Ovary (tissue), 3 donors: ENCODE results near the gene FNIP2.

Experiments
- CTCF ChIP-seq, 3 donors: fragments of 450-650 bp in 2 of 3; fragments of 200-600 bp in 1 of 3; IDR thresholded peaks; one replicate each; pipeline versions ENCODE4 v1.5.1 to v1.8.0; 2016 to 2022; ENCODE audit warnings: antibody characterized with exemption in 3 of 3, mild to moderate bottlenecking in 1 of 3
- POLR2A ChIP-seq: fragments of 450-650 bp; IDR thresholded peaks from one replicate; pipeline ENCODE4 v1.6.1; 2017; ENCODE audit warnings: antibody characterized with exemption, mild to moderate bottlenecking, moderate library complexity
- donor health status: DM: no; HTN: no; CAD: no.

GRCh38 chr4:158817562-158818296 lies 48.9 kb downstream of the FNIP2 start:
- TF ChIP-seq CTCF (IDR thresholded peaks at IDR 0.05): no peak
- no peak for TF ChIP-seq POLR2A
